Neural cell (in vitro differentiated cells): ENCODE results near the gene TMED8. TPM values are rescaled to one million over a fixed set of nuclear protein-coding genes. Genes with fewer than 3 reads are reported as not detected.

Experiments used
- H2AFZ ChIP-seq: fragments of 200-600, 300-800 bp; sonication (generic), shearing (Covaris generic); 2 replicates; pipeline ENCODE4 v1.6.0; 2014; ENCODE audit warnings: low read depth, mild to moderate bottlenecking, antibody characterized with exemption, low read length, moderate library complexity
- H3F3A ChIP-seq: fragments of 200-600 bp; shearing (Covaris generic); 2 replicates; pipeline ENCODE4 v1.6.1; 2016; ENCODE audit warnings: mild to moderate bottlenecking, moderate library complexity, mixed read lengths, antibody characterized with exemption, low read length; ENCODE audit not compliant: insufficient read depth, poor library complexity, severe bottlenecking
- H3K27ac ChIP-seq: fragments of 200-600, 300-800 bp; sonication (generic), shearing (Covaris generic); 2 replicates; pipeline ENCODE4 v1.5.1; 2014; ENCODE audit warnings: mild to moderate bottlenecking, low read length, moderate library complexity
- H3K27me3 ChIP-seq: fragments of 300-800, 200-600 bp; sonication (generic), shearing (Covaris generic); 2 replicates; pipeline ENCODE4 v1.6.0; 2014; ENCODE audit warnings: mild to moderate bottlenecking, low read depth, low read length, moderate library complexity; ENCODE audit not compliant: insufficient read depth
- H3K36me3 ChIP-seq: fragments of 300-800, 200-600 bp; sonication (generic), shearing (Covaris generic); 2 replicates; pipeline ENCODE4 v1.5.1; 2014; ENCODE audit warnings: mild to moderate bottlenecking, antibody characterized with exemption, low read length, moderate library complexity; ENCODE audit not compliant: insufficient read depth
- H3K4me2 ChIP-seq: fragments of 300-800, 200-600 bp; sonication (generic), shearing (Covaris generic); 2 replicates; pipeline ENCODE4 v1.6.0; 2014; ENCODE audit warnings: mild to moderate bottlenecking, low read length
- H3K4me3 ChIP-seq: fragments of 300-800, 200-600 bp; sonication (generic), shearing (Covaris generic); 2 replicates; pipeline ENCODE4 v1.5.1; 2014; ENCODE audit warnings: mild to moderate bottlenecking, low read length, moderate library complexity
- H3K79me2 ChIP-seq: fragments of 200-600 bp; shearing (Covaris generic); replicated peaks from 2 replicates; pipeline ENCODE4 v1.6.0; 2014; ENCODE audit warnings: mild to moderate bottlenecking, low read length, moderate library complexity; ENCODE audit not compliant: insufficient read depth
- H3K9ac ChIP-seq: fragments of 300-800, 200-600 bp; sonication (generic), shearing (Covaris generic); 2 replicates; pipeline ENCODE4 v1.6.1; 2016; ENCODE audit warnings: mild to moderate bottlenecking, low read length, mixed read lengths
- H3K9me2 ChIP-seq: fragments of 200-600 bp; shearing (Covaris generic); 2 replicates; pipeline ENCODE4 v1.6.1; 2016; ENCODE audit warnings: mild to moderate bottlenecking, low read length, mixed read lengths; ENCODE audit not compliant: insufficient read depth
- H3K9me3 ChIP-seq: fragments of 200-600, 300-800 bp; sonication (generic), shearing (Covaris generic); 2 replicates; pipeline ENCODE4 v1.6.1; 2016; ENCODE audit warnings: mild to moderate bottlenecking, mixed run types, low read length, moderate library complexity, mixed read lengths
- H4K20me1 ChIP-seq: fragments of 200-600 bp; shearing (Covaris generic); 2 replicates; pipeline ENCODE4 v1.6.1; 2016; ENCODE audit warnings: mild to moderate bottlenecking, mixed run types; ENCODE audit not compliant: insufficient read depth
- EP300 ChIP-seq: fragments of 450-650 bp; conservative IDR thresholded peaks from 2 replicates; pipeline ENCODE4 v1.6.1; 2014; ENCODE audit warnings: antibody characterized with exemption, mild to moderate bottlenecking, moderate library complexity; ENCODE audit not compliant: poor library complexity, severe bottlenecking
- EZH2 ChIP-seq: fragments of 200-600, 300-800 bp; shearing (Covaris generic), sonication (generic); IDR thresholded peaks from 2 replicates; pipeline ENCODE4 v1.6.1; 2014; ENCODE audit warnings: antibody characterized with exemption, low read length, borderline replicate concordance, mild to moderate bottlenecking; ENCODE audit not compliant: insufficient read depth, poor library complexity, severe bottlenecking
- MXI1 ChIP-seq: fragments of 450-650 bp; conservative IDR thresholded peaks from 2 replicates; pipeline ENCODE4 v1.6.1; 2014; ENCODE audit warnings: antibody characterized with exemption, mild to moderate bottlenecking; ENCODE audit not compliant: poor library complexity, severe bottlenecking
- POLR2AphosphoS5 ChIP-seq: IDR thresholded peaks from 2 replicates; pipeline ENCODE4 v1.6.1; 2012
- RAD21 ChIP-seq: fragments of 450-650 bp; conservative IDR thresholded peaks from 2 replicates; pipeline ENCODE4 v1.6.1; 2014; ENCODE audit warnings: antibody characterized with exemption, mild to moderate bottlenecking, moderate library complexity
- SMC3 ChIP-seq: fragments of 450-650 bp; conservative IDR thresholded peaks from 2 replicates; pipeline ENCODE4 v1.6.1; 2014; ENCODE audit warnings: antibody characterized with exemption, mild to moderate bottlenecking, moderate library complexity; ENCODE audit not compliant: poor library complexity
- TAF1 ChIP-seq: IDR thresholded peaks from 2 replicates; pipeline ENCODE4 v1.6.1; 2012; ENCODE audit warnings: low read depth
- polyA plus RNA-seq: library from polyadenylated mRNA; depleted of rRNA; stranded (reverse); fragments of >200 nt; gene quantifications from 2 replicates; pipeline ENCODE4 v1.2.3, GENCODE V29; 2014
- TF ChIP-seq, protein P1 (sequence below): fragments of 450-650 bp; IDR thresholded peaks from 2 replicates; pipeline ENCODE4 v1.5.1; 2014; ENCODE audit warnings: antibody characterized with exemption, mild to moderate bottlenecking, moderate library complexity; ENCODE audit not compliant: poor library complexity, severe bottlenecking
- TF ChIP-seq, protein P2 (sequence below): IDR thresholded peaks from 2 replicates; pipeline ENCODE4 v1.6.1; 2012; ENCODE audit warnings: borderline replicate concordance

TMED8 gene
- polyA plus RNA-seq, 1 donor from 2014 or later = 16.5 TPM

DNA sequence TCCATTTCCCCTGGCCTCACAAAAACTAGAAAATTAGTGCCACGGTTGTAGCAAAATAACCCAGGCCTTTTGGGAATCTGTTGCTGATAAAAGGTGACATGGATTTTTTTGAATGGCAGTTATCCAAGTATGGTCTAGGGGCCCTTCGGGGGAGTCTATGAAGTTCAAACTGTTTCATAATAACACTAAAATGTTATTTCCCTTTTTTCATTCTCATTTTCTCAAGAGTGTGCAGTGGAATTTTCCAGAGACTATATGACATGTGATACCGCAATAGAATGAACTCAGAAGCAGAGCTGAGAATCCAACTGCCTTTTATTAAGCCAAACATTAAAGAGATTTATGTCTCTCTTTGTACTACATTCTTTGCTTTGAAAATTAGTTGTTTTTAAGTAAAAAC, 29.1 kb downstream of the TMED8 start:
- TF ChIP-seq TAF1 (no peak), POLR2AphosphoS5 (no peak), MXI1 (no peak), EZH2 (no peak), EP300 (no peak), SMC3 (no peak), RAD21 (no peak)
- TF ChIP-seq, protein P1, sequence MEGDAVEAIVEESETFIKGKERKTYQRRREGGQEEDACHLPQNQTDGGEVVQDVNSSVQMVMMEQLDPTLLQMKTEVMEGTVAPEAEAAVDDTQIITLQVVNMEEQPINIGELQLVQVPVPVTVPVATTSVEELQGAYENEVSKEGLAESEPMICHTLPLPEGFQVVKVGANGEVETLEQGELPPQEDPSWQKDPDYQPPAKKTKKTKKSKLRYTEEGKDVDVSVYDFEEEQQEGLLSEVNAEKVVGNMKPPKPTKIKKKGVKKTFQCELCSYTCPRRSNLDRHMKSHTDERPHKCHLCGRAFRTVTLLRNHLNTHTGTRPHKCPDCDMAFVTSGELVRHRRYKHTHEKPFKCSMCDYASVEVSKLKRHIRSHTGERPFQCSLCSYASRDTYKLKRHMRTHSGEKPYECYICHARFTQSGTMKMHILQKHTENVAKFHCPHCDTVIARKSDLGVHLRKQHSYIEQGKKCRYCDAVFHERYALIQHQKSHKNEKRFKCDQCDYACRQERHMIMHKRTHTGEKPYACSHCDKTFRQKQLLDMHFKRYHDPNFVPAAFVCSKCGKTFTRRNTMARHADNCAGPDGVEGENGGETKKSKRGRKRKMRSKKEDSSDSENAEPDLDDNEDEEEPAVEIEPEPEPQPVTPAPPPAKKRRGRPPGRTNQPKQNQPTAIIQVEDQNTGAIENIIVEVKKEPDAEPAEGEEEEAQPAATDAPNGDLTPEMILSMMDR = no peak
- TF ChIP-seq, protein P2, sequence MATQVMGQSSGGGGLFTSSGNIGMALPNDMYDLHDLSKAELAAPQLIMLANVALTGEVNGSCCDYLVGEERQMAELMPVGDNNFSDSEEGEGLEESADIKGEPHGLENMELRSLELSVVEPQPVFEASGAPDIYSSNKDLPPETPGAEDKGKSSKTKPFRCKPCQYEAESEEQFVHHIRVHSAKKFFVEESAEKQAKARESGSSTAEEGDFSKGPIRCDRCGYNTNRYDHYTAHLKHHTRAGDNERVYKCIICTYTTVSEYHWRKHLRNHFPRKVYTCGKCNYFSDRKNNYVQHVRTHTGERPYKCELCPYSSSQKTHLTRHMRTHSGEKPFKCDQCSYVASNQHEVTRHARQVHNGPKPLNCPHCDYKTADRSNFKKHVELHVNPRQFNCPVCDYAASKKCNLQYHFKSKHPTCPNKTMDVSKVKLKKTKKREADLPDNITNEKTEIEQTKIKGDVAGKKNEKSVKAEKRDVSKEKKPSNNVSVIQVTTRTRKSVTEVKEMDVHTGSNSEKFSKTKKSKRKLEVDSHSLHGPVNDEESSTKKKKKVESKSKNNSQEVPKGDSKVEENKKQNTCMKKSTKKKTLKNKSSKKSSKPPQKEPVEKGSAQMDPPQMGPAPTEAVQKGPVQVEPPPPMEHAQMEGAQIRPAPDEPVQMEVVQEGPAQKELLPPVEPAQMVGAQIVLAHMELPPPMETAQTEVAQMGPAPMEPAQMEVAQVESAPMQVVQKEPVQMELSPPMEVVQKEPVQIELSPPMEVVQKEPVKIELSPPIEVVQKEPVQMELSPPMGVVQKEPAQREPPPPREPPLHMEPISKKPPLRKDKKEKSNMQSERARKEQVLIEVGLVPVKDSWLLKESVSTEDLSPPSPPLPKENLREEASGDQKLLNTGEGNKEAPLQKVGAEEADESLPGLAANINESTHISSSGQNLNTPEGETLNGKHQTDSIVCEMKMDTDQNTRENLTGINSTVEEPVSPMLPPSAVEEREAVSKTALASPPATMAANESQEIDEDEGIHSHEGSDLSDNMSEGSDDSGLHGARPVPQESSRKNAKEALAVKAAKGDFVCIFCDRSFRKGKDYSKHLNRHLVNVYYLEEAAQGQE = no peak
- no peak overlapping the region for H2AFZ ChIP-seq

DNA sequence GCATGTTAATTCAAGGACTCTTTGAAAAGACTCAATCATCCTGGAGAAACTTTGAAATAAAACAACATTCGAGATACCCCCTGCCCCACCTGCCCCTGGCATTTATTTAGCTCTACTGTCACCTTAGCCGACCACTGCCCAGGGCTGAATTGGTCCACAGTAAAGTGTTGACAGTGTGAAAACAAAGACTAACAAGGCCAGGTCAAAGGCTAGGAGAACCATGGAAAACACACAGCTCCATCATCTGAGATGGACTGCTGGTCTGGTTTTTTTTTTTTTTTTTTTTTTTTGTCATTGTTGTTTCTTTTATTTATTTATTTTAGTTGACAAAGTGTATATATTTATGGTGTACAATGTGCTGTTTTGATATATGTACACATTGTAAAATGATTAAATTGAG, 30.4 kb downstream of the TMED8 start:
- Histone ChIP-seq H4K20me1 (no peaks in the 10 kb centered on the region), H3K9ac (no peak overlapping the region), H2AFZ (no peak overlapping the region), H3K4me2 (no peak overlapping the region), H3F3A (no peaks in the 10 kb centered on the region), H3K4me3 (no peak overlapping the region), H3K9me3 (no peaks in the 10 kb centered on the region), H3K36me3 (no peaks in the 10 kb centered on the region), H3K9me2 (no peaks in the 10 kb centered on the region), H3K27me3 (no peaks in the 10 kb centered on the region), H3K27ac (no peak overlapping the region), H3K79me2 (no peaks in the 10 kb centered on the region)
- TF ChIP-seq TAF1 (no peak), POLR2AphosphoS5 (no peak), RAD21 (no peak), EZH2 (no peak), EP300 (no peak), MXI1 (no peak), SMC3 (no peak)
- TF ChIP-seq, protein P2 = no peak
- TF ChIP-seq, protein P1 = no peak

More for the DNA sequence above, 29.1 kb downstream of the TMED8 start:
- Histone ChIP-seq H3K36me3 (no peaks in the 10 kb centered on the region), H3K4me2 (no peak overlapping the region), H3F3A (no peaks in the 10 kb centered on the region), H4K20me1 (no peaks in the 10 kb centered on the region), H3K27me3 (no peaks in the 10 kb centered on the region), H3K9me3 (no peaks in the 10 kb centered on the region), H3K9ac (no peak overlapping the region), H3K27ac (no peak overlapping the region), H3K9me2 (no peaks in the 10 kb centered on the region), H3K4me3 (no peak overlapping the region), H3K79me2 (no peaks in the 10 kb centered on the region)
